Sigmoid colon (tissue), 7 donors: ENCODE results near the gene TLR4. TPM values are rescaled to one million over a fixed set of nuclear protein-coding genes. Genes with fewer than 3 reads are reported as not detected.

Experiments
- DNase-seq: peaks from one replicate; pipeline ENCODE4 v3.0.0-alpha.2; 2019
- H3K27ac ChIP-seq, 4 donors: fragments of 200-600 bp; sonication (generic); one replicate each; pipeline ENCODE4 v1.5.1; 2016 to 2019; ENCODE audit warnings: mild to moderate bottlenecking in 1 of 4
- H3K27me3 ChIP-seq, 3 donors: fragments of 200-600 bp; sonication (generic); one replicate each; pipeline ENCODE4 v1.5.1; 2019; ENCODE audit warnings: mild to moderate bottlenecking in 1 of 3
- H3K36me3 ChIP-seq, 4 donors: fragments of 200-600 bp; sonication (generic); one replicate each; pipeline ENCODE4 v1.5.1; 2016 to 2019
- H3K4me1 ChIP-seq, 4 donors: fragments of 200-600 bp; sonication (generic); one replicate each; pipeline ENCODE4 v1.5.1; 2017 to 2019
- H3K4me3 ChIP-seq, 4 donors: fragments of 200-600 bp; sonication (generic); one replicate each; pipeline ENCODE4 v1.5.1; 2017 to 2019; ENCODE audit warnings: mild to moderate bottlenecking in 2 of 4, moderate library complexity in 1 of 4
- H3K9me3 ChIP-seq, 4 donors: fragments of 200-600 bp in 3 of 4; sonication (generic) in 3 of 4; one replicate each; pipeline versions ENCODE4 v1.5.1 to v1.6.1; 2013 to 2019
- CTCF ChIP-seq, 4 experiments: fragments of 450-650 bp in 3 of 4; fragments of 200-600 bp in 1 of 4; IDR thresholded peaks; one replicate each; pipeline ENCODE4 v1.5.1; 2016 to 2019; ENCODE audit warnings: antibody characterized with exemption in 4 of 4, mild to moderate bottlenecking in 3 of 4, moderate library complexity in 2 of 4
- EP300 ChIP-seq, 4 donors: sonication (generic); formaldehyde crosslinking; IDR thresholded peaks; one replicate each; pipeline ENCODE4 v1.6.1; 2017; ENCODE audit warnings: antibody characterized with exemption in 4 of 4
- POLR2A ChIP-seq, 2 donors: fragments of 450-650 bp; IDR thresholded peaks; one replicate each; pipeline ENCODE4 v1.6.1; 2016; ENCODE audit warnings: antibody characterized with exemption in 2 of 2, mild to moderate bottlenecking in 2 of 2, moderate library complexity in 2 of 2
- POLR2AphosphoS5 ChIP-seq, 4 donors: sonication (generic); formaldehyde crosslinking; IDR thresholded peaks; one replicate each; pipeline ENCODE4 v1.6.1; 2017; ENCODE audit warnings: antibody characterized with exemption in 4 of 4
- WGBS, 2 donors: extraction: QIAGEN DNeasy Blood & Tissue Kit; methylation state at CpG; one replicate each; pipeline ENCODE4 v1.1.7; 2013; 5-methylcytosine and 5-hydroxymethylcytosine counted together
- intact Hi-C: fragments of 100-400 bp; cut with DNase I; formaldehyde crosslinking; loops from one replicate; pipeline ENCODE4 v1.15.1; 2023
- polyA plus RNA-seq, 3 donors: library from polyadenylated mRNA; stranded (reverse); fragments of 200-250 nt; gene quantifications; one replicate each; pipeline ENCODE4 v1.2.3, GENCODE V29; 2013
- total RNA-seq, 4 donors: library from RNA; depleted of rRNA; stranded (reverse); fragments of >200 nt; gene quantifications; one replicate each; pipeline ENCODE4 v1.1.0, GENCODE V29; 2016
- donor health status: healthy with polysubstance abuse.
- donor health status: Bipolar disorder and iron deficiency.
- donor health status: healthy.

Gene TLR4
- total and polyA plus RNA-seq, 7 donors, result 4.0 to 24.6 (median 10.5) TPM

DNA sequence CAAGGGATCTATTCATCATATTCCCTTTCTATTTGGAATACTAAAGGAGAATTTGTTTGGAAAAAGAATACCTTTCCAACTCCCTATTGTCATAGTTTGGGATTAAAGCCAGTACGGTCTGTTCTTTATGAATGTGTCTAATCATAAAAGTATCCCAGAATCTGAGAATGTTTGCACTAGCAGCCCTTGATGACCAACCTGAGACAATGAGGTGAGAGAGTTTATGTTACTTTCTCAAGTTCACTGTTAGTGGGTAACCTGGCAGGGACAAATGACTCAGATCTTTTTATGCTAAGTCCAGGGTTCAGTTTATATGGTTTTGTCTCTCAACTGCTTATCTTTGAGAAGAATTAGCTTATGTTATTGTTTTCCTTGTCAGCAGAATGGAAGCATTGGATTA is 25.3 kb upstream of the TLR4 start:
- no peaks in the 10 kb centered on the region for H3K4me1 ChIP-seq
- peak overlapping the region in 1 of 4 donors; percentile 28 for H3K27ac ChIP-seq
- TF ChIP-seq CTCF (IDR thresholded peaks at IDR 0.05) (no peak), EP300 (IDR thresholded peaks at IDR 0.05) (no peak), POLR2A (IDR thresholded peaks at IDR 0.05) (no peak), POLR2AphosphoS5 (IDR thresholded peaks at IDR 0.05) (no peak)
- no peaks in the 10 kb centered on the region for H3K9me3 ChIP-seq
- intact Hi-C loops, result loop anchor here (5.0 to 10.0 kb wide), 2 partner anchors 53 to 574 kb away; no protein-coding TSS in a partner anchor
- no peaks in the 10 kb centered on the region for H3K36me3 ChIP-seq
- no peak for DNase-seq
- H3K4me3 ChIP-seq, result no peak overlapping the region
- WGBS, 2 donors, result 0% methylated on average over 1 of the region's 1 CpG
- H3K27me3 ChIP-seq, result no peaks in the 10 kb centered on the region

DNA sequence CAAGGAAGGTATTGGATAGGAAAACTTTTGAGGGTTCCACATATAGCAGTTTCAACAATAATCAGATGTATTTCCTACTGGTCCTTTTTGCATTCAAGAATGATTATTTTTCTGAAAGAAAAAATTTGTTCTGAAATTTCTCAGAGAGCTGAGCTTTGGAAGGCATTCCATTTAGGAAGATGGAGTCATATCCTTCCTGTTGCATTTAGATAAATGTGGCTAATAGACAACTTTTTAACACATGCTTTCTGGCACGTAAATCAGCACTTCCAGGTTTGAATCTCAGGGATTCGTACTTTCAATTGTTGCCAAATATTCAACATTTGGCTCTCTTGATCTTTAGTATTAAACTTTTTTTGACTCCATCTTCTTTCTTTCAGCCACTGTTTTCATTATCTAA is 24.8 kb upstream of the TLR4 start:
- Histone ChIP-seq H3K27ac (peak overlapping the region in 1 of 4 donors; percentile 28), H3K9me3 (no peaks in the 10 kb centered on the region), H3K4me1 (no peaks in the 10 kb centered on the region), H3K4me3 (no peak overlapping the region), H3K27me3 (no peaks in the 10 kb centered on the region), H3K36me3 (no peaks in the 10 kb centered on the region)
- DNase-seq, result no peak
- WGBS, 2 donors, result 77 to 84% methylated on average over 2 of the region's 2 CpGs
- TF ChIP-seq EP300 (IDR thresholded peaks at IDR 0.05) (no peak), CTCF (IDR thresholded peaks at IDR 0.05) (no peak), POLR2A (IDR thresholded peaks at IDR 0.05) (no peak)
- intact Hi-C loops, result loop anchor here (5.0 to 10.0 kb wide), 2 partner anchors 53 to 575 kb away; no protein-coding TSS in a partner anchor

DNA sequence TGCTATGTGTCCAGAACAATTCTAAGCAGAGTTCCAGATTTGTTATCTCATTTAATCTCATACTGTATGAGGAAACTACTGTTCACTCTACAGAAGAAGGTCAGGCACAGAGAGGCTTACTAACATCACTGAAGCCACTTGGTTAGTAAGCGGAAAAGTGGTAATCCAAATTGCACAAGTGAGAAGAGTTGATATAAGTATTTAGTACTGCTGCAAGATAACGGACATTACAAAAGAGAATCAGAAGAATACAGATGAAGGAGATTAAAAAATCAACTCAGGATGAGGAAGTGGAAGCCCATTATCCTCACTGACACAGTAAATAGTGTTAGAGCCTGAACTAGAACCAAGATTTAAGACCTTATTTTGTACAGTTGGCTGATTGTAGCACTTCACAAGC is 22.3 kb upstream of the TLR4 start:
- no peaks in the 10 kb centered on the region for H3K9me3 ChIP-seq
- DNase-seq, result no peak
- no peaks in the 10 kb centered on the region for H3K36me3 ChIP-seq
- TF ChIP-seq POLR2A (IDR thresholded peaks at IDR 0.05) (no peak), EP300 (IDR thresholded peaks at IDR 0.05) (no peak), POLR2AphosphoS5 (IDR thresholded peaks at IDR 0.05) (no peak), CTCF (IDR thresholded peaks at IDR 0.05) (no peak)
- WGBS, 2 donors, result 88 to 94% methylated on average over 2 of the region's 2 CpGs
- intact Hi-C loops, result no loop called here
- H3K4me3 ChIP-seq, result no peak overlapping the region
- H3K4me1 ChIP-seq, result no peaks in the 10 kb centered on the region
- H3K27me3 ChIP-seq, result no peaks in the 10 kb centered on the region
- no peak overlapping the region for H3K27ac ChIP-seq

DNA sequence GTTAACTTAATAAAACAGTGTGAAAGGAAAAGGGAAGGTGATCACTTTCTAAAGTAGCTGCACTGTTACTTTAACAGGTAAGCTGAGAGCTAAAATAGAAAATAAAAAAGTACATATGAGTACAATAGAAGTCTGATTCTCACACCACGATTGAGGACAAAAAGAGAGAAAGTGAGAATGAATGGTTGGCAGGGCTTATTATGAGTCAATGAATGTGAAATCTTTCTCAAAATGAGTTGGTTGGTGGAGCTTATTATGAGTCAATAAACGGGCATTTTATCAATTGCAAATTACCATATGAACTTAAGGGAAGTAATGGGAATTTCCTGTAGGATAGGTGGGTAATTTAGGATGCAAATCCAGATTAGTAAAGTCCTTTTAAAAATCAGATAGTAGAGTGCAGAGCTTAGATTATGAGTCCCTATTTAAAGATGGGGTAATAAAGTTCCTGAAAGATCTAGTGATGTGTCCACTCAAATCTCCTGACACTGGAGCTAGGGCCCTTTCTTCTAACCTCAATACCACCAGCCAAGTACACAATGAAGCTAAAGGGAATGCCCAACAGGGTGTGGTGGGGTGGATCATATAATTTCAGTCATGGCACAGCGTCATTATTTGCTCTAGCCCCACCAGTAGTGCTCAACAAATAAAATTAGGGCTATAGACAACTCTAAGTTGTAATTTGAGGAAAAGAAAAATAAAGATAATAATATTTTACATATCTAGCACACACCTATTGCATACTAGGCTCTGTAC is 21.1 kb upstream of the TLR4 start:
- Histone ChIP-seq H3K4me3 (no peak overlapping the region), H3K36me3 (no peaks in the 10 kb centered on the region), H3K4me1 (no peaks in the 10 kb centered on the region), H3K27me3 (no peaks in the 10 kb centered on the region), H3K9me3 (no peaks in the 10 kb centered on the region), H3K27ac (no peak overlapping the region)
- DNase-seq, result no peak
- WGBS, 2 donors, result 26 to 60% methylated on average over 3 of the region's 3 CpGs
- TF ChIP-seq EP300 (IDR thresholded peaks at IDR 0.05) (no peak), CTCF (IDR thresholded peaks at IDR 0.05) (no peak), POLR2A (IDR thresholded peaks at IDR 0.05) (no peak), POLR2AphosphoS5 (IDR thresholded peaks at IDR 0.05) (no peak)
- intact Hi-C loops, result no loop called here

GRCh38 chr9:117687532-117687931 is 16.7 kb upstream of the TLR4 start:
- TF ChIP-seq CTCF (IDR thresholded peaks at IDR 0.05) (no peak), POLR2AphosphoS5 (IDR thresholded peaks at IDR 0.05) (no peak), EP300 (IDR thresholded peaks at IDR 0.05) (no peak), POLR2A (IDR thresholded peaks at IDR 0.05) (no peak)
- Histone ChIP-seq H3K9me3 (no peaks in the 10 kb centered on the region), H3K4me3 (no peak overlapping the region), H3K27ac (no peak overlapping the region), H3K27me3 (no peaks in the 10 kb centered on the region), H3K36me3 (no peaks in the 10 kb centered on the region), H3K4me1 (no peaks in the 10 kb centered on the region)
- no peak for DNase-seq
- 18 to 66% methylated on average over 2 of the region's 2 CpGs for WGBS, 2 donors
- intact Hi-C loops, result no loop called here
